GM12878 (cell line): Measurements from ENCODE around the gene DIRAS2. TPM values are rescaled to one million over a fixed set of nuclear protein-coding genes. Genes with fewer than 3 reads are reported as not detected.

Source experiments
- ATAC-seq: fragments of 200-7000 bp; cut with Tn5 transposase; 3 replicates; pipeline ENCODE4 v1.9.1; 2020; ENCODE audit warnings: mild to moderate bottlenecking, moderate library complexity
- BruUV-seq: library from RNA; stranded (reverse); fragments of 400-500 nt; replicated peaks from 2 replicates; lab custom pipeline; 2021; lab: Mats Ljungman, UMichigan
- CTCF ChIA-PET: fragments of 300-600 bp; sonication (Branson Sonifier 250); formaldehyde crosslinking; extraction: SDS; loops from one replicate; lab custom pipeline; 2021; ENCODE audit warnings: inconsistent platforms; lab: Yijun Ruan, JAX
- POLR2A ChIA-PET: fragments of 350-600 bp; formaldehyde crosslinking; extraction: SDS; loops from one replicate; lab custom pipeline; 2021; ENCODE audit warnings: inconsistent platforms; lab: Charles Lee
- RAD21 ChIA-PET: fragments of 300-600 bp; sonication (Branson Sonifier 250); formaldehyde crosslinking; loops from one replicate; lab custom pipeline; 2023; ENCODE audit warnings: antibody characterized with exemption; ENCODE audit not compliant: unreplicated experiment; lab: Charles Lee
- SMC1A ChIA-PET: fragments of 300-600 bp; sonication (Branson Sonifier 250); formaldehyde crosslinking; loops from one replicate; lab custom pipeline; 2023; ENCODE audit not compliant: unreplicated experiment, uncharacterized antibody; lab: Charles Lee
- DNase-seq: peaks from one replicate; pipeline ENCODE4 v3.0.0-alpha.2; 2011; ENCODE audit warnings: low read depth, low spot score
- FAIRE-seq: peaks from 3 replicates; lab custom pipeline; 2011; peaks lifted over from hg19 to GRCh38; lab: Jason Lieb, UNC
- H2AFZ ChIP-seq: 2 replicates; pipeline ENCODE4 v1.6.0; 2011; ENCODE audit warnings: low read depth, low read length, control low read depth; ENCODE audit not compliant: control insufficient read depth
- H3K27ac ChIP-seq: 2 replicates; pipeline ENCODE4 v1.5.1; 2011; ENCODE audit warnings: control low read depth; ENCODE audit not compliant: control insufficient read depth, insufficient read depth
- H3K27me3 ChIP-seq, 2 experiments: replicated peaks in 1 of 2; 2 replicates each; pipeline versions ENCODE4 v1.6.0 to v1.6.1; 2011; ENCODE audit warnings: low read length in 1 of 2; ENCODE audit not compliant: control insufficient read depth in 2 of 2, insufficient read depth in 2 of 2
- H3K36me3 ChIP-seq, 2 experiments: 2 replicates each; pipeline ENCODE4 v1.5.1; 2011; ENCODE audit warnings: low read length in 1 of 2; ENCODE audit not compliant: control insufficient read depth in 2 of 2, insufficient read depth in 2 of 2
- H3K4me1 ChIP-seq: 2 replicates; pipeline ENCODE4 v1.6.1; 2011; ENCODE audit warnings: mild to moderate bottlenecking, low read length, moderate library complexity, mixed read lengths; ENCODE audit not compliant: control insufficient read depth, insufficient read depth
- H3K4me2 ChIP-seq: 2 replicates; pipeline ENCODE4 v1.6.0; 2011; ENCODE audit warnings: control low read depth; ENCODE audit not compliant: control insufficient read depth, insufficient read depth
- H3K4me3 ChIP-seq: fragments of 200-600 bp; sonication (generic); 2 replicates; pipeline ENCODE4 v1.5.1; 2016
- H3K79me2 ChIP-seq: 2 replicates; pipeline ENCODE4 v1.6.0; 2011; ENCODE audit warnings: low read length; ENCODE audit not compliant: control insufficient read depth, insufficient read depth
- H3K9ac ChIP-seq: 2 replicates; pipeline ENCODE4 v1.8.0; 2011; ENCODE audit warnings: low read length, control low read depth, mixed read lengths; ENCODE audit not compliant: control insufficient read depth, insufficient read depth
- H3K9me3 ChIP-seq: replicated peaks from 3 replicates; pipeline ENCODE4 v1.5.1; 2011; ENCODE audit warnings: mild to moderate bottlenecking, low read length; ENCODE audit not compliant: control insufficient read depth, insufficient read depth
- H4K20me1 ChIP-seq: 2 replicates; pipeline ENCODE4 v1.6.0; 2011; ENCODE audit not compliant: control insufficient read depth, insufficient read depth
- BHLHE40 ChIP-seq, 2 experiments: fragments of 450-650 bp in 1 of 2; IDR thresholded peaks; 2 replicates each; pipeline ENCODE4 v1.6.1; 2011 to 2017; ENCODE audit warnings: low read depth in 2 of 2, borderline replicate concordance in 1 of 2, improper control_type of control experiment in 1 of 2, low read length in 1 of 2, mild to moderate bottlenecking in 1 of 2
- CBFB ChIP-seq: IDR thresholded peaks from 2 replicates; pipeline ENCODE4 v1.6.1; 2016; ENCODE audit warnings: antibody characterized with exemption, low read depth
- CUX1 ChIP-seq: IDR thresholded peaks from 2 replicates; pipeline ENCODE4 v1.6.1; 2012; ENCODE audit warnings: improper control_type of control experiment, low read depth, low read length; ENCODE audit not compliant: insufficient replicate concordance
- FOS ChIP-seq: IDR thresholded peaks from 3 replicates; pipeline ENCODE4 v1.6.1; 2011; ENCODE audit warnings: borderline replicate concordance; ENCODE audit not compliant: insufficient read length; ENCODE audit errors: extremely low read depth
- GABPA ChIP-seq: IDR thresholded peaks from 2 replicates; pipeline ENCODE4 v1.6.1; 2014; ENCODE audit warnings: antibody characterized with exemption, low read depth, mild to moderate bottlenecking, inconsistent platforms
- KAT2A ChIP-seq: conservative IDR thresholded peaks from 2 replicates; pipeline ENCODE4 v1.6.1; 2011; ENCODE audit warnings: low read depth, low read length; ENCODE audit not compliant: control insufficient read depth
- NR2C1 ChIP-seq: fragments of 450-650 bp; IDR thresholded peaks from 2 replicates; pipeline ENCODE4 v1.6.1; 2017; ENCODE audit warnings: antibody characterized with exemption, mild to moderate bottlenecking, moderate library complexity
- RUNX3 ChIP-seq: IDR thresholded peaks from 2 replicates; pipeline ENCODE4 v1.6.1; 2012; ENCODE audit warnings: low read length, inconsistent platforms
- SIN3A ChIP-seq: IDR thresholded peaks from 2 replicates; pipeline ENCODE4 v1.6.1; 2012; ENCODE audit warnings: low read depth, low read length, improper control_type of control experiment
- SRF ChIP-seq, 2 experiments: IDR thresholded peaks; 2 replicates each; pipeline ENCODE4 v1.6.1; 2011; ENCODE audit warnings: low read depth in 2 of 2, low read length in 2 of 2, mild to moderate bottlenecking in 1 of 2, moderate library complexity in 1 of 2
- ZSCAN29 ChIP-seq: fragments of 450-650 bp; IDR thresholded peaks from 2 replicates; pipeline ENCODE4 v1.6.1; 2017; ENCODE audit warnings: mild to moderate bottlenecking, moderate library complexity
- WGBS: methylation state at CpG from one replicate; pipeline ENCODE4 v1.1.6; 2016; ENCODE audit warnings: low lambda C conversion rate; ENCODE audit not compliant: insufficient replicate concordance, insufficient coverage; ENCODE audit errors: missing lambda C conversion rate; 5-methylcytosine and 5-hydroxymethylcytosine counted together
- in situ Hi-C: fragments of 300-500 bp; cut with MboI; formaldehyde crosslinking; loops from 9 replicates; pipeline ENCODE4 v1.14.3; 2018; ENCODE audit warnings: mixed read lengths
- intact Hi-C: fragments of 100-400 bp; cut with micrococcal nuclease; formaldehyde crosslinking; loops from one replicate; pipeline ENCODE4 v1.14.2; 2022; ENCODE audit not compliant: unreplicated experiment
- polyA plus RNA-seq, 11 experiments: library from polyadenylated mRNA; depleted of rRNA in 4 of 11; unstranded in 6 of 11; stranded (reverse) in 5 of 11; fragments of >200 nt; fragmentation: Nextera tagmentation in 4 of 11; fragmentation: Illumina TruSeq in 1 of 11; extraction: Ambion mirVana in 4 of 11; extraction: Trizol in 1 of 11; gene quantifications; 1 replicate in 1 of 11; 2 replicates in 10 of 11; pipeline versions ENCODE4 v1.2.1 to v1.2.3, GENCODE V29; 2011 to 2016; ENCODE audit warnings: inconsistent platforms in 2 of 11, missing spikeins in 2 of 11, low read depth in 1 of 11
- total RNA-seq, 4 experiments: library from RNA; depleted of rRNA in 3 of 4; stranded (reverse); fragments of >200 nt in 3 of 4; fragmentation: Illumina TruSeq in 1 of 4; extraction: Trizol in 1 of 4; gene quantifications; 2 replicates each; pipeline versions ENCODE4 v1.2.1 to v1.2.3, GENCODE V29; 2013 to 2021
- TF ChIP-seq, protein P1 (sequence below): fragments of 450-650 bp; IDR thresholded peaks from 2 replicates; pipeline ENCODE4 v1.6.1; 2016; ENCODE audit warnings: mild to moderate bottlenecking

The DIRAS2 gene
- total and polyA plus RNA-seq, 10 of the 15 experiments (the other 5 are each of a cell fraction or from before 2014, with no cell fraction given): not detected

DNA sequence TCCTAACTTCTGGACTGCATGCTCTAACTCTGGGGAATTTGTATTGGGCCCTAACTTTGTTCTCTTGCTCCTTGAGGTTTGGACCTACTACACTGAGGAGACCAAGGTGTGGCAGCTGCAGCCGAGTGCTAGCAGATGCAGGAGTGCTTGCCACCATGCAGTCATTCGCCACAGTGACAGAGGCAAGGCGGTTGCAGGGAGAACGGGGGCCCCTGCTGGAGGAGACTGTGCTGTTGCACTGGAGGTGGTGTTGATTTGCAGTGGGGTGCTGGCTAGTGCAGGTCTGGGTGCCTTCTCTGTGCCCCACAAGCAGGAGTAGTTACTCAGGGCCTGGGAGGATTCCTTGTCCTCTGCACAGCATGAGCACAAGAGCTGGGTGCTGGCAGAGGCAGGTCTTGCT, 22.4 kb upstream of the DIRAS2 start:
- RAD21 ChIA-PET: no interaction called here
- no peaks in the 10 kb centered on the region for H3K4me1 ChIP-seq
- H3K4me3 ChIP-seq: no peak overlapping the region
- H3K9ac ChIP-seq: no peak overlapping the region
- no peak for DNase-seq
- POLR2A ChIA-PET: no interaction called here
- H3K27ac ChIP-seq: no peak overlapping the region
- no peak overlapping the region for H2AFZ ChIP-seq
- in situ Hi-C loops: no loop called here
- no peak overlapping the region for H3K4me2 ChIP-seq
- no peaks in the 10 kb centered on the region; the same call in 2 of the 3 replicates for H3K9me3 ChIP-seq
- FAIRE-seq: no peak
- H3K36me3 ChIP-seq: no peaks in the 10 kb centered on the region
- ATAC-seq: no peak
- 19% methylated on average over 4 of the region's 4 CpGs for WGBS
- intact Hi-C loops: no loop called here
- no TSS peak for BruUV-seq
- no peaks in the 10 kb centered on the region for H4K20me1 ChIP-seq
- TF ChIP-seq ZSCAN29 (no peak), KAT2A (no peak), SRF (IDR thresholded peaks at IDR 0.05; ENCODE audit: low read depth in 2 of 2, low read length in 2 of 2) (no peak), NR2C1 (no peak), FOS (no peak), SIN3A (no peak), GABPA (no peak), CUX1 (no peak), RUNX3 (no peak), BHLHE40 (IDR thresholded peaks at IDR 0.05; ENCODE audit: borderline replicate concordance in 1 of 2, low read depth in 2 of 2, low read length in 1 of 2) (no peak), CBFB (no peak)
- TF ChIP-seq, protein P1, sequence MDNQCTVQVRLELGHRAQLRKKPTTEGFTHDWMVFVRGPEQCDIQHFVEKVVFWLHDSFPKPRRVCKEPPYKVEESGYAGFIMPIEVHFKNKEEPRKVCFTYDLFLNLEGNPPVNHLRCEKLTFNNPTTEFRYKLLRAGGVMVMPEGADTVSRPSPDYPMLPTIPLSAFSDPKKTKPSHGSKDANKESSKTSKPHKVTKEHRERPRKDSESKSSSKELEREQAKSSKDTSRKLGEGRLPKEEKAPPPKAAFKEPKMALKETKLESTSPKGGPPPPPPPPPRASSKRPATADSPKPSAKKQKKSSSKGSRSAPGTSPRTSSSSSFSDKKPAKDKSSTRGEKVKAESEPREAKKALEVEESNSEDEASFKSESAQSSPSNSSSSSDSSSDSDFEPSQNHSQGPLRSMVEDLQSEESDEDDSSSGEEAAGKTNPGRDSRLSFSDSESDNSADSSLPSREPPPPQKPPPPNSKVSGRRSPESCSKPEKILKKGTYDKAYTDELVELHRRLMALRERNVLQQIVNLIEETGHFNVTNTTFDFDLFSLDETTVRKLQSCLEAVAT: no peak
- CTCF ChIA-PET: no interaction called here
- H3K27me3 ChIP-seq: peaks cover 0 to 4% of the 10 kb centered on the region in 2 experiments; a peak in 2 of 4 replicates
- SMC1A ChIA-PET: interaction anchor here (0.6 to 0.9 kb wide), 3 partner anchors 16 to 459 kb away, joined by 3 to 4 read pairs (median 3); no protein-coding TSS in a partner anchor
- no peaks in the 10 kb centered on the region for H3K79me2 ChIP-seq
